H9 (cell line): Measurements from ENCODE around the gene RXFP2. TPM values are rescaled to one million over a fixed set of nuclear protein-coding genes. Genes with fewer than 3 reads are reported as not detected.

Experiments
- DNase-seq: peaks from one replicate; pipeline ENCODE4 v3.0.0-alpha.2; 2017
- H2AFZ ChIP-seq: one replicate; pipeline ENCODE4 v1.6.1; 2013; ENCODE audit warnings: mild to moderate bottlenecking, low read length, control low read depth, moderate library complexity
- H2AK5ac ChIP-seq: 2 replicates; pipeline ENCODE4 v1.6.1; 2013; ENCODE audit warnings: low read length, control low read depth, mixed read lengths; ENCODE audit not compliant: insufficient read length
- H2BK120ac ChIP-seq: one replicate; pipeline ENCODE4 v1.6.1; 2013; ENCODE audit warnings: low read depth, mild to moderate bottlenecking, low read length, control low read depth, inconsistent platforms; ENCODE audit not compliant: poor library complexity, severe bottlenecking
- H2BK12ac ChIP-seq: 2 replicates; pipeline ENCODE4 v1.6.1; 2013; ENCODE audit warnings: low read length, control low read depth, mixed read lengths, low read depth; ENCODE audit not compliant: insufficient read length
- H2BK15ac ChIP-seq: 2 replicates; pipeline ENCODE4 v1.6.1; 2013; ENCODE audit warnings: low read depth, low read length, control low read depth
- H2BK20ac ChIP-seq: one replicate; pipeline ENCODE4 v1.6.1; 2013; ENCODE audit warnings: low read depth, mild to moderate bottlenecking, low read length, control low read depth, inconsistent platforms; ENCODE audit not compliant: poor library complexity, severe bottlenecking
- H2BK5ac ChIP-seq: 2 replicates; pipeline ENCODE4 v1.6.1; 2013; ENCODE audit warnings: low read length, control low read depth, mixed read lengths; ENCODE audit not compliant: insufficient read length
- H3K14ac ChIP-seq: 2 replicates; pipeline ENCODE4 v1.6.1; 2013; ENCODE audit warnings: low read length, control low read depth; ENCODE audit not compliant: insufficient read depth
- H3K18ac ChIP-seq: 2 replicates; pipeline ENCODE4 v1.6.1; 2013; ENCODE audit warnings: low read depth, mild to moderate bottlenecking, mixed read lengths, low read length, control low read depth; ENCODE audit not compliant: insufficient read length
- H3K23ac ChIP-seq: 2 replicates; pipeline ENCODE4 v1.6.1; 2013; ENCODE audit warnings: low read length, control low read depth, mixed read lengths, low read depth; ENCODE audit not compliant: insufficient read length
- H3K23me2 ChIP-seq: 2 replicates; pipeline ENCODE4 v1.6.1; 2013; ENCODE audit warnings: low read depth, mild to moderate bottlenecking, mixed read lengths, low read length, control low read depth; ENCODE audit not compliant: insufficient read length, poor library complexity, severe bottlenecking
- H3K27ac ChIP-seq: 2 replicates; pipeline ENCODE4 v1.5.1; 2013; ENCODE audit warnings: low read length, control low read depth, mixed read lengths, low read depth; ENCODE audit not compliant: insufficient read length
- H3K27me3 ChIP-seq: 2 replicates; pipeline ENCODE4 v1.6.1; 2013; ENCODE audit warnings: low read length, control low read depth, inconsistent platforms; ENCODE audit not compliant: insufficient read depth
- H3K4ac ChIP-seq: 2 replicates; pipeline ENCODE4 v1.6.1; 2013; ENCODE audit warnings: low read depth, mild to moderate bottlenecking, control low read depth, inconsistent platforms, low read length, moderate library complexity
- H3K4me1 ChIP-seq: 2 replicates; pipeline ENCODE4 v1.6.1; 2013; ENCODE audit warnings: low read length, control low read depth, inconsistent platforms; ENCODE audit not compliant: insufficient read depth
- H3K4me2 ChIP-seq: 2 replicates; pipeline ENCODE4 v1.6.1; 2013; ENCODE audit warnings: low read length, control low read depth, mixed read lengths; ENCODE audit not compliant: insufficient read length, insufficient read depth
- H3K56ac ChIP-seq: 2 replicates; pipeline ENCODE4 v1.6.1; 2013; ENCODE audit warnings: low read depth, mild to moderate bottlenecking, mixed read lengths, low read length, control low read depth; ENCODE audit not compliant: insufficient read length
- H3K79me1 ChIP-seq: 2 replicates; pipeline ENCODE4 v1.6.1; 2013; ENCODE audit warnings: low read depth, mild to moderate bottlenecking, moderate library complexity, low read length, control low read depth, inconsistent platforms; ENCODE audit not compliant: insufficient read depth, poor library complexity, severe bottlenecking
- H3K79me2 ChIP-seq: 2 replicates; pipeline ENCODE4 v1.6.1; 2013; ENCODE audit warnings: low read length, control low read depth, inconsistent platforms; ENCODE audit not compliant: insufficient read depth
- H3K9ac ChIP-seq: 2 replicates; pipeline ENCODE4 v1.6.1; 2013; ENCODE audit warnings: low read length, control low read depth, mixed read lengths; ENCODE audit not compliant: insufficient read length; ENCODE audit errors: extremely low read depth
- H3K9me3 ChIP-seq: one replicate; pipeline ENCODE4 v1.6.1; 2013; ENCODE audit warnings: low read depth, low read length, inconsistent platforms; ENCODE audit not compliant: control insufficient read depth
- H3T11ph ChIP-seq: one replicate; pipeline ENCODE4 v1.6.1; 2013; ENCODE audit warnings: mild to moderate bottlenecking, low read length, control low read depth, inconsistent platforms
- H4K20me1 ChIP-seq: one replicate; pipeline ENCODE4 v1.6.1; 2013; ENCODE audit not compliant: control insufficient read depth, insufficient read length, insufficient read depth
- H4K5ac ChIP-seq: 2 replicates; pipeline ENCODE4 v1.6.1; 2013; ENCODE audit warnings: low read depth, mild to moderate bottlenecking, mixed read lengths, low read length, control low read depth; ENCODE audit not compliant: insufficient read length
- H4K8ac ChIP-seq: replicated peaks from 2 replicates; pipeline ENCODE4 v1.6.1; 2013; ENCODE audit warnings: low read length, control low read depth, mixed read lengths, low read depth; ENCODE audit not compliant: insufficient read length
- H4K91ac ChIP-seq: 2 replicates; pipeline ENCODE4 v1.6.1; 2013; ENCODE audit warnings: low read depth, mild to moderate bottlenecking, moderate library complexity, mixed read lengths, low read length, control low read depth; ENCODE audit not compliant: insufficient read length
- H3K27ac Mint-ChIP-seq, 3 experiments: 2 replicates in 2 of 3; 3 replicates in 1 of 3; pipeline ENCODE4 v1.8.0; 2020 to 2021; ENCODE audit warnings: mixed read lengths in 3 of 3, mild to moderate bottlenecking in 1 of 3, moderate library complexity in 1 of 3
- H3K27me3 Mint-ChIP-seq: 2 replicates; pipeline ENCODE4 v1.8.0; 2021; ENCODE audit warnings: low read depth, mild to moderate bottlenecking, moderate library complexity, mixed read lengths
- H3K36me3 Mint-ChIP-seq, 3 experiments: 2 replicates in 2 of 3; 3 replicates in 1 of 3; pipeline ENCODE4 v1.8.0; 2020 to 2021; ENCODE audit warnings: low read depth in 3 of 3, mixed read lengths in 3 of 3; ENCODE audit not compliant: insufficient read depth in 1 of 3
- H3K4me1 Mint-ChIP-seq, 2 experiments: 2 replicates each; pipeline ENCODE4 v1.8.0; 2020; ENCODE audit warnings: mixed read lengths in 2 of 2
- H3K4me3 Mint-ChIP-seq, 2 experiments: 2 replicates in 1 of 2; 3 replicates in 1 of 2; pipeline ENCODE4 v1.8.0; 2020 to 2021; ENCODE audit warnings: mild to moderate bottlenecking in 2 of 2, mixed read lengths in 2 of 2, moderate library complexity in 1 of 2
- H3K9me3 Mint-ChIP-seq, 2 experiments: 2 replicates in 1 of 2; 3 replicates in 1 of 2; pipeline ENCODE4 v1.8.0; 2020; ENCODE audit warnings: mild to moderate bottlenecking in 2 of 2, mixed read lengths in 2 of 2, moderate library complexity in 1 of 2
- WGBS: extraction: QIAGEN DNeasy Blood & Tissue Kit; methylation state at CpG from one replicate; pipeline ENCODE4 v1.1.7; 2013; ENCODE audit warnings: missing lambda C conversion rate, low lambda C conversion rate, mixed read lengths; ENCODE audit not compliant: insufficient read length; ENCODE audit errors: extremely low coverage; 5-methylcytosine and 5-hydroxymethylcytosine counted together
- total RNA-seq: library from RNA; stranded (reverse); gene quantifications from 2 replicates; pipeline ENCODE4 v1.2.1, GENCODE V29; 2021
- TF ChIP-seq, protein P1 (sequence below): fragments of 200-600 bp; sonication (generic); conservative IDR thresholded peaks from 3 replicates; pipeline ENCODE4 v1.8.0; 2021; ENCODE audit warnings: antibody characterized with exemption, mild to moderate bottlenecking

RXFP2 gene
- total RNA-seq, 1 experiment from 2014 or later, result not detected

GRCh38 chr13:31765138-31765785, 25.9 kb downstream of the RXFP2 start:
- no peak overlapping the region for H3K4ac ChIP-seq
- H3K79me2 ChIP-seq, result no peaks in the 10 kb centered on the region
- H2BK120ac ChIP-seq, result no peak overlapping the region
- Mint-ChIP-seq H3K9me3 (no peaks in the 10 kb centered on the region), H3K36me3 (no peaks in the 10 kb centered on the region), H3K4me3 (no peak overlapping the region), H3K27ac (no peak overlapping the region), H3K4me1 (peaks cover 8 to 11% of the 10 kb centered on the region in 2 experiments), H3K27me3 (no peaks in the 10 kb centered on the region)
- no peak overlapping the region for H2AK5ac ChIP-seq
- no peak overlapping the region for H2BK12ac ChIP-seq
- no peak for DNase-seq
- no peaks in the 10 kb centered on the region for H4K20me1 ChIP-seq
- H3K23me2 ChIP-seq, result no peaks in the 10 kb centered on the region
- H3K56ac ChIP-seq, result no peak overlapping the region
- H2AFZ ChIP-seq, result no peak overlapping the region
- WGBS, result no CpG with 5 or more reads among the region's 2 CpGs
- no peak overlapping the region for H3K23ac ChIP-seq
- no peak overlapping the region for H3K4me2 ChIP-seq
- H4K8ac ChIP-seq, result no peak overlapping the region
- no peak overlapping the region for H3K18ac ChIP-seq
- no peaks in the 10 kb centered on the region for H3K79me1 ChIP-seq
- H3K4me1 ChIP-seq, result no peaks in the 10 kb centered on the region
- H3K9ac ChIP-seq, result no peak overlapping the region
- no peak overlapping the region for H3K14ac ChIP-seq
- H3T11ph ChIP-seq, result no peak overlapping the region
- no peak overlapping the region for H3K27ac ChIP-seq
- H4K91ac ChIP-seq, result no peak overlapping the region
- no peak overlapping the region for H2BK15ac ChIP-seq
- no peak overlapping the region for H4K5ac ChIP-seq
- no peak overlapping the region for H2BK5ac ChIP-seq
- TF ChIP-seq, protein P1, sequence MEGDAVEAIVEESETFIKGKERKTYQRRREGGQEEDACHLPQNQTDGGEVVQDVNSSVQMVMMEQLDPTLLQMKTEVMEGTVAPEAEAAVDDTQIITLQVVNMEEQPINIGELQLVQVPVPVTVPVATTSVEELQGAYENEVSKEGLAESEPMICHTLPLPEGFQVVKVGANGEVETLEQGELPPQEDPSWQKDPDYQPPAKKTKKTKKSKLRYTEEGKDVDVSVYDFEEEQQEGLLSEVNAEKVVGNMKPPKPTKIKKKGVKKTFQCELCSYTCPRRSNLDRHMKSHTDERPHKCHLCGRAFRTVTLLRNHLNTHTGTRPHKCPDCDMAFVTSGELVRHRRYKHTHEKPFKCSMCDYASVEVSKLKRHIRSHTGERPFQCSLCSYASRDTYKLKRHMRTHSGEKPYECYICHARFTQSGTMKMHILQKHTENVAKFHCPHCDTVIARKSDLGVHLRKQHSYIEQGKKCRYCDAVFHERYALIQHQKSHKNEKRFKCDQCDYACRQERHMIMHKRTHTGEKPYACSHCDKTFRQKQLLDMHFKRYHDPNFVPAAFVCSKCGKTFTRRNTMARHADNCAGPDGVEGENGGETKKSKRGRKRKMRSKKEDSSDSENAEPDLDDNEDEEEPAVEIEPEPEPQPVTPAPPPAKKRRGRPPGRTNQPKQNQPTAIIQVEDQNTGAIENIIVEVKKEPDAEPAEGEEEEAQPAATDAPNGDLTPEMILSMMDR, result no peak
- H3K27me3 ChIP-seq, result no peaks in the 10 kb centered on the region
- no peaks in the 10 kb centered on the region for H3K9me3 ChIP-seq
- H2BK20ac ChIP-seq, result no peak overlapping the region
